H1 (cell line): ENCODE measurements around the gene ELFN2. TPM values are rescaled to one million over a fixed set of nuclear protein-coding genes. Genes with fewer than 3 reads are reported as not detected.

ENCODE experiments used
- CTCF ChIA-PET: fragments of 300-600 bp; sonication (Branson Sonifier 250); formaldehyde crosslinking; loops from one replicate; lab custom pipeline; 2021; ENCODE audit not compliant: partially characterized antibody; lab: Charles Lee
- POLR2A ChIA-PET: fragments of 300-600 bp; sonication (Branson Sonifier 250); formaldehyde crosslinking; loops from one replicate; lab custom pipeline; 2021; ENCODE audit warnings: inconsistent platforms; ENCODE audit not compliant: partially characterized antibody; lab: Charles Lee
- DNase-seq, 2 experiments: peaks; one replicate each; pipeline versions ENCODE4 v3.0.0 to v3.0.0-alpha.2; 2010 to 2022; ENCODE audit warnings: low spot score in 2 of 2, low read depth in 1 of 2, mixed read lengths in 1 of 2
- FAIRE-seq: peaks from 2 replicates; lab custom pipeline; 2011; peaks lifted over from hg19 to GRCh38; lab: Jason Lieb, UNC
- H2AFZ ChIP-seq: 2 replicates; pipeline ENCODE4 v1.8.1; 2012; ENCODE audit warnings: low read length, inconsistent platforms
- H2AK5ac ChIP-seq: 2 replicates; pipeline ENCODE4 v1.6.1; 2013; ENCODE audit warnings: low read depth, low read length
- H2BK120ac ChIP-seq: replicated peaks from 2 replicates; pipeline ENCODE3; 2013; ENCODE audit warnings: low read depth, low read length, inconsistent platforms
- H2BK12ac ChIP-seq: 2 replicates; pipeline ENCODE4 v1.6.1; 2013; ENCODE audit warnings: low read depth, low read length
- H2BK15ac ChIP-seq: 2 replicates; pipeline ENCODE4 v1.6.1; 2013; ENCODE audit warnings: low read length
- H2BK20ac ChIP-seq: 2 replicates; pipeline ENCODE4 v1.6.1; 2013; ENCODE audit warnings: low read length
- H2BK5ac ChIP-seq: 2 replicates; pipeline ENCODE4 v1.6.1; 2013; ENCODE audit warnings: low read depth, low read length
- H3K14ac ChIP-seq: 2 replicates; pipeline ENCODE4 v1.6.1; 2013; ENCODE audit warnings: inconsistent platforms; ENCODE audit not compliant: insufficient read length
- H3K18ac ChIP-seq: 2 replicates; pipeline ENCODE4 v1.6.1; 2013; ENCODE audit warnings: low read length; ENCODE audit errors: extremely low read depth
- H3K23ac ChIP-seq: 2 replicates; pipeline ENCODE4 v1.6.1; 2013; ENCODE audit warnings: inconsistent platforms; ENCODE audit not compliant: insufficient read length
- H3K23me2 ChIP-seq: 2 replicates; pipeline ENCODE4 v1.6.1; 2013; ENCODE audit warnings: low read depth, low read length
- H3K27ac ChIP-seq: 2 replicates; pipeline ENCODE4 v1.6.1; 2011; ENCODE audit warnings: low read depth, low read length, inconsistent platforms
- H3K27me3 ChIP-seq, 4 experiments: replicated peaks in 1 of 4; 1 replicate in 1 of 4; 2 replicates in 3 of 4; pipeline versions ENCODE4 v1.6.1 to v1.8.1; 2011 to 2013; ENCODE audit warnings: low read length in 3 of 4, mild to moderate bottlenecking in 3 of 4, inconsistent platforms in 2 of 4, mixed read lengths in 2 of 4, moderate library complexity in 1 of 4; ENCODE audit not compliant: control insufficient read depth in 3 of 4, insufficient read depth in 3 of 4; ENCODE audit errors: extremely low read depth in 1 of 4
- H3K36me3 ChIP-seq, 4 experiments: 2 replicates each; pipeline versions ENCODE4 v1.6.1 to v1.8.1; 2011 to 2013; ENCODE audit warnings: mild to moderate bottlenecking in 4 of 4, low read length in 3 of 4, moderate library complexity in 2 of 4, control low read depth in 1 of 4, inconsistent platforms in 1 of 4; ENCODE audit not compliant: insufficient read depth in 4 of 4, control insufficient read depth in 2 of 4
- H3K4ac ChIP-seq: replicated peaks from 2 replicates; pipeline ENCODE3; 2013; ENCODE audit warnings: low read length, low read depth, mixed read lengths, inconsistent platforms; ENCODE audit not compliant: insufficient read length
- H3K4me1 ChIP-seq, 4 experiments: replicated peaks in 1 of 4; 1 replicate in 1 of 4; 2 replicates in 3 of 4; pipeline versions ENCODE4 v1.6.1 to v1.8.1; 2011 to 2013; ENCODE audit warnings: low read length in 3 of 4, inconsistent platforms in 2 of 4, mixed read lengths in 1 of 4; ENCODE audit not compliant: insufficient read depth in 4 of 4, control insufficient read depth in 3 of 4
- H3K4me2 ChIP-seq, 2 experiments: 2 replicates each; pipeline versions ENCODE4 v1.6.1 to v1.8.1; 2011 to 2013; ENCODE audit warnings: low read depth in 2 of 2, low read length in 2 of 2, control low read depth in 1 of 2, inconsistent platforms in 1 of 2, mild to moderate bottlenecking in 1 of 2; ENCODE audit not compliant: insufficient read depth in 1 of 2
- H3K4me3 ChIP-seq, 4 experiments: fragments of 200-600, 300-600 bp in 1 of 4; sonication (generic), shearing (Covaris generic), sonication (Bioruptor Twin) in 1 of 4; 2 replicates each; pipeline versions ENCODE4 v1.5.1 to v1.8.1; 2011 to 2016; ENCODE audit warnings: low read length in 4 of 4, low read depth in 3 of 4, control low read depth in 2 of 4, inconsistent platforms in 2 of 4, mild to moderate bottlenecking in 2 of 4, mixed read lengths in 1 of 4, moderate library complexity in 1 of 4; ENCODE audit not compliant: insufficient read depth in 2 of 4; ENCODE audit errors: extremely low read depth in 1 of 4
- H3K56ac ChIP-seq: replicated peaks from 2 replicates; pipeline ENCODE3; 2013; ENCODE audit warnings: low read depth, mild to moderate bottlenecking, mixed read lengths, low read length, inconsistent platforms; ENCODE audit not compliant: insufficient read length
- H3K79me1 ChIP-seq: 2 replicates; pipeline ENCODE4 v1.6.1; 2013; ENCODE audit warnings: low read depth, low read length, control low read depth
- H3K79me2 ChIP-seq, 2 experiments: 2 replicates each; pipeline versions ENCODE4 v1.6.1 to v1.8.1; 2012 to 2013; ENCODE audit warnings: low read length in 2 of 2, mild to moderate bottlenecking in 2 of 2, inconsistent platforms in 1 of 2; ENCODE audit not compliant: insufficient read depth in 2 of 2, control insufficient read depth in 1 of 2
- H3K9ac ChIP-seq, 4 experiments: replicated peaks in 1 of 4; 1 replicate in 1 of 4; 2 replicates in 3 of 4; pipeline versions ENCODE4 v1.6.1 to v1.8.1; 2011 to 2013; ENCODE audit warnings: low read depth in 3 of 4, low read length in 3 of 4, control low read depth in 2 of 4, mild to moderate bottlenecking in 2 of 4, moderate library complexity in 2 of 4, inconsistent platforms in 1 of 4; ENCODE audit errors: extremely low read depth in 1 of 4
- H3K9me3 ChIP-seq, 2 experiments: 2 replicates each; pipeline versions ENCODE4 v1.6.1 to v1.8.1; 2012 to 2013; ENCODE audit warnings: mild to moderate bottlenecking in 2 of 2, moderate library complexity in 2 of 2, control low read depth in 1 of 2, inconsistent platforms in 1 of 2, low read depth in 1 of 2, low read length in 1 of 2, mixed read lengths in 1 of 2; ENCODE audit not compliant: insufficient read depth in 2 of 2
- H4K20me1 ChIP-seq, 2 experiments: replicated peaks in 1 of 2; 2 replicates each; pipeline versions ENCODE3 to v1.8.1; 2011 to 2013; ENCODE audit warnings: inconsistent platforms in 2 of 2, low read length in 2 of 2, mild to moderate bottlenecking in 1 of 2; ENCODE audit not compliant: insufficient read depth in 2 of 2, control insufficient read depth in 1 of 2
- H4K5ac ChIP-seq: 2 replicates; pipeline ENCODE4 v1.6.1; 2013; ENCODE audit warnings: low read length, low read depth, mixed read lengths, inconsistent platforms; ENCODE audit not compliant: insufficient read length
- H4K8ac ChIP-seq: 2 replicates; pipeline ENCODE4 v1.8.0; 2013; ENCODE audit warnings: mild to moderate bottlenecking, moderate library complexity, low read length, inconsistent platforms; ENCODE audit not compliant: insufficient read depth; ENCODE audit errors: extremely low read depth
- H4K91ac ChIP-seq: replicated peaks from 2 replicates; pipeline ENCODE3; 2013; ENCODE audit warnings: low read length, mixed read lengths, inconsistent platforms; ENCODE audit not compliant: insufficient read length
- BACH1 ChIP-seq: IDR thresholded peaks from 2 replicates; pipeline ENCODE4 v1.6.1; 2012; ENCODE audit warnings: low read length, improper control_type of control experiment
- CBX5 ChIP-seq: fragments of 300-800, 300-1000 bp; sonication (generic); IDR thresholded peaks from 2 replicates; pipeline ENCODE4 v1.7.1; 2016; ENCODE audit warnings: antibody characterized with exemption, low read length, low read depth
- CEBPB ChIP-seq: IDR thresholded peaks from 2 replicates; pipeline ENCODE4 v1.6.1; 2012; ENCODE audit warnings: low read depth, low read length
- HDAC2 ChIP-seq, 2 experiments: fragments of 300-600 bp in 1 of 2; sonication (generic) in 1 of 2; IDR thresholded peaks; 2 replicates each; pipeline ENCODE4 v1.6.1; 2011 to 2012; ENCODE audit warnings: low read depth in 2 of 2, low read length in 2 of 2, mild to moderate bottlenecking in 2 of 2, moderate library complexity in 2 of 2, borderline replicate concordance in 1 of 2, inconsistent platforms in 1 of 2
- KDM4A ChIP-seq: IDR thresholded peaks from one replicate; pipeline ENCODE4 v1.7.1; 2012; ENCODE audit warnings: low read depth, mild to moderate bottlenecking, moderate library complexity, low read length, inconsistent platforms; ENCODE audit not compliant: severe bottlenecking
- RAD21 ChIP-seq, 2 experiments: IDR thresholded peaks in 1 of 2; conservative IDR thresholded peaks in 1 of 2; 2 replicates each; pipeline ENCODE4 v1.6.1; 2011; ENCODE audit warnings: low read depth in 2 of 2, low read length in 2 of 2, improper control_type of control experiment in 1 of 2, inconsistent platforms in 1 of 2, mild to moderate bottlenecking in 1 of 2, moderate library complexity in 1 of 2
- SUZ12 ChIP-seq: fragments of 200-600 bp; sonication (generic); IDR thresholded peaks from 2 replicates; pipeline ENCODE4 v1.6.1; 2012; ENCODE audit warnings: mild to moderate bottlenecking, inconsistent platforms, low read length, moderate library complexity, mixed read lengths
- ZNF274 ChIP-seq: IDR thresholded peaks from 2 replicates; pipeline ENCODE4 v1.7.0; 2012; ENCODE audit warnings: low read length, borderline replicate concordance; ENCODE audit errors: extremely low read depth
- WGBS, 2 experiments: shearing (Covaris generic) in 1 of 2; methylation state at CpG; one replicate each; pipeline versions ENCODE4 v1.1.6 to v1.1.7; 2013 to 2015; ENCODE audit warnings: low lambda C conversion rate in 2 of 2, mixed read lengths in 2 of 2, inconsistent platforms in 1 of 2, low coverage in 1 of 2, missing lambda C conversion rate in 1 of 2; ENCODE audit not compliant: insufficient replicate concordance in 2 of 2, insufficient coverage in 1 of 2, insufficient read length in 1 of 2; ENCODE audit errors: extremely low coverage in 1 of 2, missing lambda C conversion rate in 1 of 2; 5-methylcytosine and 5-hydroxymethylcytosine counted together
- polyA plus RNA-seq, 7 experiments: library from polyadenylated mRNA; depleted of rRNA in 3 of 7; stranded (reverse) in 5 of 7; unstranded in 2 of 7; fragments of >200 nt in 5 of 7; fragments of 200-250 nt in 2 of 7; gene quantifications; 1 replicate in 5 of 7; 2 replicates in 1 of 7; 4 replicates in 1 of 7; pipeline versions ENCODE4 v1.2.1 to v1.2.3, GENCODE V29; 2011 to 2013; ENCODE audit warnings: missing spikeins in 2 of 7, mixed read lengths in 2 of 7
- total RNA-seq: library from RNA; stranded (reverse); fragmentation: NEBNext Ultra II Directional; extraction: Animal tissue kit (Norgen Biotek cat#: 25700); gene quantifications from 2 replicates; pipeline ENCODE4 v1.2.1, GENCODE V29; 2021
- TF ChIP-seq, protein P1 (sequence below): IDR thresholded peaks from 2 replicates; pipeline ENCODE4 v1.6.1; 2012; ENCODE audit warnings: inconsistent platforms

The ELFN2 gene
- total and polyA plus RNA-seq, 2 of the 8 experiments (the other 6 are each of a cell fraction or from before 2014, with no cell fraction given), result 0.63 to 0.88 TPM

DNA sequence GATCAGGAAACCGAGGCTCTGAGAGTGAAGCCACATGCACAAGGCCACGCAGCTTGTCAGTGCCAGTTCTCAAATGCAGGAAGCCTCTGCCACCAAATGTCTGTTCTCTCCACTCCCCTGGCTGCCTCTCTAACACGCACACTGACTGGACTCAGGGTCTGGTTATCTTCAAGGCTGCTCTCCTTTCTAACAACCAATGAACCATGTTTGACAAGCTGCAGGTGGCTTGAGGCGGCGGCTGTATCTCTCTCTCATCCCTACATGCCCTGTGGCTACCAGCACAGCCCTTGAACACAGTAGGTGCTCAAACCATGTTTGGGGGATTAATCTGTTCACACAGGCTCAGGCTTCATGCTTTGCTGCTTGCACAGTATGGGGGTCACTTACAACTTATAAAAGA is 35.2 kb upstream of the ELFN2 start:
- TF ChIP-seq HDAC2 (IDR thresholded peaks at IDR 0.05; ENCODE audit: borderline replicate concordance in 1 of 2, low read depth in 2 of 2, low read length in 2 of 2) (no peak), CEBPB (no peak), KDM4A (no peak), CBX5 (no peak), SUZ12 (no peak), BACH1 (no peak), ZNF274 (no peak), RAD21 (IDR thresholded peaks at IDR 0.05 in 1 of 2, conservative IDR thresholded peaks at IDR 0.05 in 1 of 2; ENCODE audit: low read depth in 2 of 2, low read length in 2 of 2) (no peak)
- TF ChIP-seq, protein P1, sequence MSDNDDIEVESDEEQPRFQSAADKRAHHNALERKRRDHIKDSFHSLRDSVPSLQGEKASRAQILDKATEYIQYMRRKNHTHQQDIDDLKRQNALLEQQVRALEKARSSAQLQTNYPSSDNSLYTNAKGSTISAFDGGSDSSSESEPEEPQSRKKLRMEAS, result no peak
- CTCF ChIA-PET, result interaction anchor here (0.6 to 2.2 kb wide), 13 partner anchors 10 to 1477 kb away, joined by 3 to 24 read pairs (median 4); partner anchors contain the start of gene ELFN2
- H2BK20ac ChIP-seq, result no peak overlapping the region
- no peaks in the 10 kb centered on the region for H3K9me3 ChIP-seq
- FAIRE-seq (no peak), DNase-seq (no peak)
- no peak overlapping the region for H3K14ac ChIP-seq
- H3K36me3 ChIP-seq, result no peaks in the 10 kb centered on the region
- no peak overlapping the region for H2BK5ac ChIP-seq
- no peak overlapping the region for H4K8ac ChIP-seq
- H2AK5ac ChIP-seq, result no peak overlapping the region
- H2BK120ac ChIP-seq, result no peak overlapping the region
- no peak overlapping the region for H3K4me2 ChIP-seq
- no peak overlapping the region for H3K23ac ChIP-seq
- no peaks in the 10 kb centered on the region for H3K79me1 ChIP-seq
- peaks cover 0 to 2% of the 10 kb centered on the region in 2 experiments for H4K20me1 ChIP-seq
- H4K5ac ChIP-seq, result no peak overlapping the region
- H3K9ac ChIP-seq, result no peak overlapping the region
- H3K27ac ChIP-seq, result no peak overlapping the region
- H2AFZ ChIP-seq, result no peak overlapping the region
- H3K79me2 ChIP-seq, result no peaks in the 10 kb centered on the region; a peak in 1 of 4 replicates
- H3K4me3 ChIP-seq, result no peak overlapping the region
- H3K56ac ChIP-seq, result no peak overlapping the region
- no peak overlapping the region for H2BK15ac ChIP-seq
- 82% methylated on average over 5 of the region's 5 CpGs; no CpG with 5 or more reads in 1 of the 2 experiments for WGBS, 2 experiments
- POLR2A ChIA-PET, result interaction anchor here (1.9 kb wide), 1 partner anchor 10 kb away, joined by 4 read pairs; no protein-coding TSS in a partner anchor
- no peak overlapping the region for H3K4ac ChIP-seq
- H3K18ac ChIP-seq, result no peak overlapping the region
- no peak overlapping the region for H4K91ac ChIP-seq
- no peaks in the 10 kb centered on the region; the same call in 1 of the 2 replicates for H3K23me2 ChIP-seq
- H2BK12ac ChIP-seq, result no peak overlapping the region
- H3K27me3 ChIP-seq, result no peaks in the 10 kb centered on the region
- H3K4me1 ChIP-seq, result no peaks in the 10 kb centered on the region; a peak in 3 of 7 replicates
